Body of pancreas (tissue), 4 donors: ENCODE data around the gene FGFR3. TPM values are rescaled to one million over a fixed set of nuclear protein-coding genes. Genes with fewer than 3 reads are reported as not detected.

ENCODE experiments used
- ATAC-seq: fragments of 150-250 bp; one replicate; pipeline ENCODE4 v1.9.1; 2016
- DNase-seq, 4 donors: peaks; one replicate each; pipeline ENCODE4 v3.0.0-alpha.2; 2019
- H3K27ac ChIP-seq, 4 donors: fragments of 200-600 bp; sonication (generic); 1 replicate in 3 of 4; 2 replicates in 1 of 4; pipeline versions ENCODE4 v1.5.1 to v1.6.1; 2016 to 2019; ENCODE audit warnings: mild to moderate bottlenecking in 1 of 4, mixed read lengths in 1 of 4, moderate library complexity in 1 of 4
- H3K27me3 ChIP-seq, 2 donors: fragments of 200-600 bp; sonication (generic); one replicate each; pipeline ENCODE4 v1.6.0; 2016; ENCODE audit warnings: mild to moderate bottlenecking in 1 of 2
- H3K36me3 ChIP-seq, 2 donors: fragments of 200-600 bp; sonication (generic); replicated peaks in 1 of 2; 2 replicates each; pipeline ENCODE4 v1.5.1; 2016; ENCODE audit warnings: low read depth in 2 of 2; ENCODE audit not compliant: insufficient read depth in 1 of 2
- H3K4me1 ChIP-seq: fragments of 200-600 bp; sonication (generic); one replicate; pipeline ENCODE4 v1.6.0; 2016
- H3K4me3 ChIP-seq, 2 donors: fragments of 200-600 bp; sonication (generic); 1 replicate in 1 of 2; 2 replicates in 1 of 2; pipeline ENCODE4 v1.5.1; 2016 to 2019
- H3K9me3 ChIP-seq, 3 donors: fragments of 200-600 bp; sonication (generic); 1 replicate in 2 of 3; 2 replicates in 1 of 3; pipeline ENCODE4 v1.5.1; 2016
- POLR2A ChIP-seq, 3 donors: fragments of 450-650 bp; IDR thresholded peaks; one replicate each; pipeline ENCODE4 v1.6.1; 2016; ENCODE audit warnings: antibody characterized with exemption in 3 of 3, mild to moderate bottlenecking in 2 of 3
- WGBS, 2 donors: methylation state at CpG; one replicate each; pipeline ENCODE4 v1.1.5; 2017; 5-methylcytosine and 5-hydroxymethylcytosine counted together
- intact Hi-C: fragments of 100-400 bp; cut with DNase I; formaldehyde crosslinking; loops from one replicate; pipeline ENCODE4 v1.15.1; 2023
- total RNA-seq, 2 donors: library from RNA; depleted of rRNA; stranded (reverse); fragments of >200 nt; gene quantifications; one replicate each; pipeline ENCODE4 v1.1.0, GENCODE V29; 2016
- TF ChIP-seq, protein P1 (sequence below), 7 experiments: fragments of 450-650 bp in 4 of 7; fragments of 200-600 bp in 3 of 7; sonication (generic) in 3 of 7; IDR thresholded peaks; one replicate each; pipeline ENCODE4 v1.5.1; 2016 to 2019; ENCODE audit warnings: antibody characterized with exemption in 7 of 7

FGFR3 gene
- total RNA-seq, 2 donors from 2014 or later: 114 to 196 TPM

- no peak for TF ChIP-seq POLR2A (IDR thresholded peaks at IDR 0.05)
- TF ChIP-seq, protein P1, sequence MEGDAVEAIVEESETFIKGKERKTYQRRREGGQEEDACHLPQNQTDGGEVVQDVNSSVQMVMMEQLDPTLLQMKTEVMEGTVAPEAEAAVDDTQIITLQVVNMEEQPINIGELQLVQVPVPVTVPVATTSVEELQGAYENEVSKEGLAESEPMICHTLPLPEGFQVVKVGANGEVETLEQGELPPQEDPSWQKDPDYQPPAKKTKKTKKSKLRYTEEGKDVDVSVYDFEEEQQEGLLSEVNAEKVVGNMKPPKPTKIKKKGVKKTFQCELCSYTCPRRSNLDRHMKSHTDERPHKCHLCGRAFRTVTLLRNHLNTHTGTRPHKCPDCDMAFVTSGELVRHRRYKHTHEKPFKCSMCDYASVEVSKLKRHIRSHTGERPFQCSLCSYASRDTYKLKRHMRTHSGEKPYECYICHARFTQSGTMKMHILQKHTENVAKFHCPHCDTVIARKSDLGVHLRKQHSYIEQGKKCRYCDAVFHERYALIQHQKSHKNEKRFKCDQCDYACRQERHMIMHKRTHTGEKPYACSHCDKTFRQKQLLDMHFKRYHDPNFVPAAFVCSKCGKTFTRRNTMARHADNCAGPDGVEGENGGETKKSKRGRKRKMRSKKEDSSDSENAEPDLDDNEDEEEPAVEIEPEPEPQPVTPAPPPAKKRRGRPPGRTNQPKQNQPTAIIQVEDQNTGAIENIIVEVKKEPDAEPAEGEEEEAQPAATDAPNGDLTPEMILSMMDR (IDR thresholded peaks at IDR 0.05): no peak
- no peaks in the 10 kb centered on the region for H3K36me3 ChIP-seq
- H3K27ac ChIP-seq: no peak overlapping the region
- no peak overlapping the region for H3K4me3 ChIP-seq
- no peaks in the 10 kb centered on the region for H3K27me3 ChIP-seq
- peaks cover 43% of the 10 kb centered on the region for H3K4me1 ChIP-seq
- H3K9me3 ChIP-seq: no peaks in the 10 kb centered on the region
- DNase-seq (no peak), ATAC-seq (no peak)
- intact Hi-C loops: loop anchor here (5.0 kb wide), 2 partner anchors 52 to 147 kb away; no protein-coding TSS in a partner anchor
- 84 to 89% methylated on average over 6 to 18 of the region's 18 CpGs for WGBS, 2 donors
These were observed 42.5 kb upstream of the FGFR3 start for GRCh38 chr4:1750381-1751154.

DNA sequence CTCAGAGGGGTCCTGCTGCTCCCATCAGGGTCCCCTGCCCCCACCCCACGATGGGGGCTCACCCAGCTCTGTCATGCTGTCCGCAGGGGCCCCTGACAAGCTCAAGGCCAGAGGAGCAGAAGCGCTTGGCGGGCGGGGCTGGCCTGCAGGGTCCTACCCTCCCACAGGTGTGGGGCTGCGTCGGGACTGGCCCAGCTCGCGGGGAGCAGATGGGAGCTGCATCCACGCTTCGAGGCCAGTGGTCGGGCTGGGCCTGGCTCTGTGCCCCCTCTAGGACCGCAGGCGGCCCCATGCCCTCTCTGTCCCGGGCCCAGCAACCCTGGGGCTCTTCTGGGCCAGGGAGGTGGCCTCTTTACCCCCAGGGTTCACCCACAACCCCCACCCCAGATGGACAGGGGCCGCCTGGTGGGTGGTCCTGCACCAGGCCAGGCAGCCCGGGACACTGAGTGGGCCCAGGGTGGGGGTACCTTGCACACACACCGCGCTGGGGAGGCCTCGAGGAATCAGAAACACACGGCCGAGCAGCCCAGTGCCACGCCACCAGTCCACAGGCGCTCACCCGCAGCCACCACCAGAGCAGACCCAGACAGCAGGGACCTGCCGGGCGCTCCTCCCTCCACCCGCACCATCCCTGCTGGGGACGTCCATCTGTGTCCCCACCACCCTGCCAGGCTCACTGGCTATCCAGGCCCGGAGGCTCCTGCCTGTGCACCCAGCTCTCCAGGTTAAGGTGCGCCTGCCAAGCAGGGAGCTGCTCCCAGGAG is 41.8 kb upstream of the FGFR3 start:
- ATAC-seq (no peak), DNase-seq (no peak)
- Histone ChIP-seq H3K9me3 (no peaks in the 10 kb centered on the region), H3K36me3 (no peaks in the 10 kb centered on the region), H3K27ac (no peak overlapping the region), H3K4me3 (no peak overlapping the region), H3K27me3 (no peaks in the 10 kb centered on the region), H3K4me1 (peaks cover 39% of the 10 kb centered on the region)
- no peak for TF ChIP-seq POLR2A (IDR thresholded peaks at IDR 0.05)
- TF ChIP-seq, protein P1 (IDR thresholded peaks at IDR 0.05): no peak
- intact Hi-C loops: loop anchor here (5.0 kb wide), 2 partner anchors 51 to 146 kb away; no protein-coding TSS in a partner anchor
- 89 to 100% methylated on average over 1 to 29 of the region's 31 CpGs for WGBS, 2 donors

DNA sequence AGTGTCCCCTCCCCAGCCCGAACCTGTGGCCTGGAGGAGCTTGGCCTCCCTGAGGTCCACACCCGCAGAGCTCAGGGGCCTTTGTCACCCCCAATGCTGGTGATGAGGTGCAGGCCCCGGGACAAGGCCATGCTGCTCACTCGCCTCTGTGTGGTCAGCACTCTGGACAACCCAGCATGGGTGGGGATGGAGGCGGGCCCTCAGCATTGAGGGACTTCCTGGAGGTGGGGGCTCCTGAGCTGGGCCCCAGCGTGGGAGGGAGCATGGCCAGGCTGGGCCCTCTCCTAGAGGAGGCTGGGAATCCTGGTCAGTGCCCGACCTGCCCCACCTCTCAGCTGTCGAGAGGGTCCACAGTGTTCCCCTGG is 41.2 kb upstream of the FGFR3 start:
- Histone ChIP-seq H3K36me3 (no peaks in the 10 kb centered on the region), H3K4me3 (no peak overlapping the region), H3K4me1 (peaks cover 33% of the 10 kb centered on the region), H3K27ac (peak overlapping the region in 1 of 4 donors; percentile 70), H3K27me3 (no peaks in the 10 kb centered on the region), H3K9me3 (no peaks in the 10 kb centered on the region)
- TF ChIP-seq, protein P1 (IDR thresholded peaks at IDR 0.05): no peak
- TF ChIP-seq POLR2A (IDR thresholded peaks at IDR 0.05): no peak
- ATAC-seq (no peak), DNase-seq (no peak)
- intact Hi-C loops: loop anchor here (5.0 kb wide), 2 partner anchors 50 to 145 kb away; no protein-coding TSS in a partner anchor
- WGBS, 2 donors: 78% methylated on average over 8 of the region's 8 CpGs; no CpG with 5 or more reads in 1 of the 2 donors

- DNase-seq (peak in 1 of 4 donors; percentile 36), ATAC-seq (no peak)
- intact Hi-C loops: loop anchor here (5.0 kb wide), 2 partner anchors 50 to 145 kb away; no protein-coding TSS in a partner anchor
- H3K27me3 ChIP-seq: no peaks in the 10 kb centered on the region
- no peaks in the 10 kb centered on the region for H3K9me3 ChIP-seq
- peaks cover 31% of the 10 kb centered on the region for H3K4me1 ChIP-seq
- peak overlapping the region in 2 of 4 donors; percentile 62 to 70 for H3K27ac ChIP-seq
- 60 to 70% methylated on average over 2 to 33 of the region's 35 CpGs for WGBS, 2 donors
- H3K4me3 ChIP-seq: no peak overlapping the region
- TF ChIP-seq, protein P1 (IDR thresholded peaks at IDR 0.05): no peak
- no peak for TF ChIP-seq POLR2A (IDR thresholded peaks at IDR 0.05)
- no peaks in the 10 kb centered on the region for H3K36me3 ChIP-seq
These were observed 40.6 kb upstream of the FGFR3 start for GRCh38 chr4:1752284-1753041.
